Endothelial cell (in vitro differentiated cells): Measurements from ENCODE around the gene SLC17A2. TPM values are rescaled to one million over a fixed set of nuclear protein-coding genes. Genes with fewer than 3 reads are reported as not detected.

Experiments
- DNase-seq: peaks from one replicate; pipeline ENCODE4 v3.0.0; 2021; ENCODE audit warnings: low spot score
- H3K27ac Mint-ChIP-seq: one replicate; pipeline ENCODE4 v1.8.0; 2021; ENCODE audit warnings: mixed read lengths, inconsistent platforms; ENCODE audit not compliant: unreplicated experiment
- H3K27me3 Mint-ChIP-seq: one replicate; pipeline ENCODE4 v1.8.0; 2021; ENCODE audit warnings: mild to moderate bottlenecking, moderate library complexity, mixed read lengths, inconsistent platforms; ENCODE audit not compliant: unreplicated experiment
- H3K36me3 Mint-ChIP-seq: one replicate; pipeline ENCODE4 v1.8.0; 2021; ENCODE audit warnings: mild to moderate bottlenecking, low read depth, mixed read lengths, inconsistent platforms; ENCODE audit not compliant: unreplicated experiment
- H3K4me1 Mint-ChIP-seq: one replicate; pipeline ENCODE4 v1.8.0; 2021; ENCODE audit warnings: mild to moderate bottlenecking, mixed read lengths, inconsistent platforms; ENCODE audit not compliant: unreplicated experiment
- H3K4me3 Mint-ChIP-seq: one replicate; pipeline ENCODE4 v1.8.0; 2021; ENCODE audit warnings: mild to moderate bottlenecking, mixed read lengths, inconsistent platforms; ENCODE audit not compliant: unreplicated experiment
- H3K9me3 Mint-ChIP-seq: one replicate; pipeline ENCODE4 v1.8.0; 2021; ENCODE audit warnings: mixed read lengths, inconsistent platforms; ENCODE audit not compliant: unreplicated experiment
- long read RNA-seq: library from polyadenylated mRNA; unstranded; transcript quantifications from one replicate; pipeline ENCODE4 v2.0.0, GENCODE V29; 2020; ENCODE audit not compliant: unreplicated experiment
- total RNA-seq: library from RNA; stranded (reverse); fragmentation: NEBNext Ultra II Directional; extraction: Animal tissue kit (Norgen Biotek cat#: 25700); gene quantifications from one replicate; pipeline ENCODE4 v1.2.1, GENCODE V29; 2021; ENCODE audit not compliant: unreplicated experiment
- TF ChIP-seq, protein P1 (sequence below): fragments of 200-600 bp; sonication (generic); IDR thresholded peaks from one replicate; pipeline ENCODE4 v1.5.0; 2021; ENCODE audit warnings: antibody characterized with exemption; ENCODE audit not compliant: unreplicated experiment

Gene SLC17A2, protein sequence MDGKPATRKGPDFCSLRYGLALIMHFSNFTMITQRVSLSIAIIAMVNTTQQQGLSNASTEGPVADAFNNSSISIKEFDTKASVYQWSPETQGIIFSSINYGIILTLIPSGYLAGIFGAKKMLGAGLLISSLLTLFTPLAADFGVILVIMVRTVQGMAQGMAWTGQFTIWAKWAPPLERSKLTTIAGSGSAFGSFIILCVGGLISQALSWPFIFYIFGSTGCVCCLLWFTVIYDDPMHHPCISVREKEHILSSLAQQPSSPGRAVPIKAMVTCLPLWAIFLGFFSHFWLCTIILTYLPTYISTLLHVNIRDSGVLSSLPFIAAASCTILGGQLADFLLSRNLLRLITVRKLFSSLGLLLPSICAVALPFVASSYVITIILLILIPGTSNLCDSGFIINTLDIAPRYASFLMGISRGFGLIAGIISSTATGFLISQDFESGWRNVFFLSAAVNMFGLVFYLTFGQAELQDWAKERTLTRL
- total RNA-seq, result not detected
- long read RNA-seq, result 0 reads

DNA sequence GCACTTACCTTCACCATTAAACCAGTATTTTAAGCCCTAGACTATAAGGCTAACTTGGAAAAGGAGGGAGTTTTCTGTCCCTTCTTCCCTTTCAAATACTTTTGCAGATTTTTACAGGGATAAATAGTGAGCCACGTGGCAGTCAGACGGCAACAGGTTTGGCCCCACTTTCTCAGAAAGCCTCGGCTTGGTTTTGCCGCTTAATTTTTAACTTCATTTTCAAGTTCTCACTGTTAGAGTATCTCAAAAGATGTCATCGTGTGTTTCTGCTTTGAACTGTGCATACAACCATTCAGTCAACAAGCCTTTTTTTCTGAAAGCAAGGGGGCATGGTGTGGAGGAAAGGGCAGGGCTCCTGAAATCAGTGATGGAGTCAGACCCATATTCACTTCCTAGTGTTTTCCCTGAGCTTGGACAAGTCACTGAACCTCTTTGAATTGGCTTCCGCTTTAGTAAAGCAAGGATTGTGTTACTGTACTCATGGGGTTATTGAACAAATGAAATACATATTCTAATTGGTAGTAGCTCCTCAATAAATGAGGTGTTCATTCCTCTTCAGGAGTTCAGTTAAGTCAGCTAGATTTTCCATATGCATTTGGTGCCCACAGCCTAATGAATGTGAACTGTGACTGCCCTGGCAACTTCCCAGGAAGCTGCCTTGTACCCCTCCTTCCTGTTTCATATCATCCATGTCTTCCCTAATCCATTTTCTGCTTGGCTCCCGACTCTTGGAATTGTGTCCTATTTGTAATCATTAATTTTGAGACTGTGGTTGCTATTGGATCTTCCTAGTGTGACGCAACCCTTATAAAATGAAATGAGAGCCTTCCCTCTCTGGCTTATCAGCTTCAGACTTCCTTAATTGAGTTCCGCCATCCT, at the start of gene SLC17A2:
SLC17A2 (minus strand) TSS at position 160 of the 879 bp plus-strand sequence. CDS start 4,895 bp downstream, outside the sequence.
- Mint-ChIP-seq H3K27me3 (no peaks in the 10 kb centered on the region), H3K36me3 (no peaks in the 10 kb centered on the region), H3K9me3 (no peaks in the 10 kb centered on the region), H3K4me1 (no peaks in the 10 kb centered on the region), H3K27ac (no peak within 1 kb of the TSS), H3K4me3 (no peak within 1 kb of the TSS)
- TF ChIP-seq, protein P1, sequence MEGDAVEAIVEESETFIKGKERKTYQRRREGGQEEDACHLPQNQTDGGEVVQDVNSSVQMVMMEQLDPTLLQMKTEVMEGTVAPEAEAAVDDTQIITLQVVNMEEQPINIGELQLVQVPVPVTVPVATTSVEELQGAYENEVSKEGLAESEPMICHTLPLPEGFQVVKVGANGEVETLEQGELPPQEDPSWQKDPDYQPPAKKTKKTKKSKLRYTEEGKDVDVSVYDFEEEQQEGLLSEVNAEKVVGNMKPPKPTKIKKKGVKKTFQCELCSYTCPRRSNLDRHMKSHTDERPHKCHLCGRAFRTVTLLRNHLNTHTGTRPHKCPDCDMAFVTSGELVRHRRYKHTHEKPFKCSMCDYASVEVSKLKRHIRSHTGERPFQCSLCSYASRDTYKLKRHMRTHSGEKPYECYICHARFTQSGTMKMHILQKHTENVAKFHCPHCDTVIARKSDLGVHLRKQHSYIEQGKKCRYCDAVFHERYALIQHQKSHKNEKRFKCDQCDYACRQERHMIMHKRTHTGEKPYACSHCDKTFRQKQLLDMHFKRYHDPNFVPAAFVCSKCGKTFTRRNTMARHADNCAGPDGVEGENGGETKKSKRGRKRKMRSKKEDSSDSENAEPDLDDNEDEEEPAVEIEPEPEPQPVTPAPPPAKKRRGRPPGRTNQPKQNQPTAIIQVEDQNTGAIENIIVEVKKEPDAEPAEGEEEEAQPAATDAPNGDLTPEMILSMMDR, result no peak
- no peak for DNase-seq

DNA sequence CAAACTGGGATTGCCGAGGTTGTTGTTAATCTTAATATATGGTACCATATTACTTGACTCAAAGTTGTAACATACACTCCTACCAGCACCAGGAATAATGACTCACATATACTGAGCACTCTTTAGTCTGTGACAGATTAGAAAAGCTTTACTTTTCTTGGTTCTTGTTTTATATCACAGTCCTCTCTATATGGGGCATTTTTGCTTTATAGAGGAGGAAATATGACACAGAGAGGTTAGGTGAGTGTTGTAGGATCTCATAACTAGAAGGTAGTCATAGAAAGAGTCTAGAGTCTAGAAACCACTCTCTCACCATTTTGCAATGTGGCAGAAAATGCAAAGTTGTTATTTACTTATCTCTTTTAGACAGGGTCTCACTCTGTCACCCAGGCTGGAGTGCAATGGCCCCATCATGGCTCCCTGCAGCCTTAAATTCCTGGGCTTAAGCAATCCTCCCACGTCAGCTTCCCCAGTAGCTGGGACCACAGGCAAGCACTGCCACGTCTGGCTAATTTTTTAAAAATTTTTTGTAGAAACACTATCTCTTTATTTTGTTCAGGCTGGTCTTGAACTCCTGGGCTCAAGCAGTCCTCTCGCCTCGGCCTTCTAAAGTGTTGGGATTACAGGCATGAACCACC, 45.6 kb upstream of the SLC17A2 start:
- TF ChIP-seq, protein P1, result no peak
- no peak for DNase-seq
- peaks cover 11% of the 10 kb centered on the region for H3K36me3 Mint-ChIP-seq
- no peaks in the 10 kb centered on the region for H3K9me3 Mint-ChIP-seq
- H3K4me3 Mint-ChIP-seq, result no peak overlapping the region
- H3K27me3 Mint-ChIP-seq, result no peaks in the 10 kb centered on the region
- no peak overlapping the region for H3K27ac Mint-ChIP-seq
- H3K4me1 Mint-ChIP-seq, result peaks cover 11% of the 10 kb centered on the region

DNA sequence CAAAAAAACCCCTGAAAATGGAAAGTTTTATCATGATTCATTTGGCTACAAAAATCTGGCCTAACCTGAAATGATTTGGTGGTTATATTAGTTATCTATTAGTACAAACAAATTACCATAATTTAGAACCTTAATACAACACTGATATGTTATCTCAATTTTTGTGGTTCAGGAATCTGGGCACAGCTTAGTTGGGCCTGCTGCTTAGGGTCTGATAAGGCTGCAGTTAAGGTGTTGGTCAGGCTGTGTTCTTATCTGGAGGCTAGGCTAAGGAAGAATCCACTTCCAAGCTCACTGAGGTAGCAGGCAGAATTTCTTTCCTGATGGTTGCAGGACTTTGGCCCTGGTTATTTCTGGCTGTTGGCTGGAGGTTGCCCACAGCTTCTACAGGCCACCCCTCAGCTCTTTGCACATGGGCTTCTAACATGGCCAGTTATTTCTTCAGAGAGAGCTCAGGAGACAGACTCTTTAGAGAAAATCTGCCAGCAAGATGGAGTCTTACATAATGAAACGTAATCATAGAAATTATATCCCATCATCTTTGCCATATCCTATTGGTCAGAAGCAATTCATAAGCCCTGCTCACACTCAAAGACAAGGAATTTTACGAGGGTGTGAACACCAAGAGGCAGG, 43.5 kb upstream of the SLC17A2 start:
- no peak for DNase-seq
- no peaks in the 10 kb centered on the region for H3K9me3 Mint-ChIP-seq
- H3K27me3 Mint-ChIP-seq, result no peaks in the 10 kb centered on the region
- H3K27ac Mint-ChIP-seq, result no peak overlapping the region
- peaks cover 10% of the 10 kb centered on the region for H3K4me1 Mint-ChIP-seq
- H3K36me3 Mint-ChIP-seq, result peaks cover 11% of the 10 kb centered on the region
- TF ChIP-seq, protein P1, result no peak
- no peak overlapping the region for H3K4me3 Mint-ChIP-seq

DNA sequence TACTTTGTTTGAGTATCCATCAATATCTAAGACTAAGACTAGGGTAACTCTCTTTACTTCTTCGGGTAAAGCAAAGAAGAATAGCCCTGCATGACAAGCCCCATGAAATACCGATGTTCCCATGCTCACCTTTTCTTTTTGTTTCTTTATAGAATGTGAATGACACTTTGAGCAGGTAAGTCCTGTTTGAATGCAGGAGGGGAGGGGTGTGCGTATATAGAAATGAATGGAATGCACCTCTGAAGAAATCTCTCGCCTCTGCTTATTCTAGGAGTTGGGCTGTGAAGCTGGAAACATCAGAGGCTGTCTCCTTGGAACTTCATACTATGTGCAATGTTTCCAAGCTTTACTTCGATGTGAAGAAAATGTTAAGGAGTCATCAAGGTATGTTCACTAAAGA, 42.4 kb upstream of the SLC17A2 start:
- no peak overlapping the region for H3K4me3 Mint-ChIP-seq
- H3K36me3 Mint-ChIP-seq, result peaks cover 15% of the 10 kb centered on the region
- H3K4me1 Mint-ChIP-seq, result peaks cover 10% of the 10 kb centered on the region
- no peaks in the 10 kb centered on the region for H3K27me3 Mint-ChIP-seq
- no peak for DNase-seq
- no peak overlapping the region for H3K27ac Mint-ChIP-seq
- no peaks in the 10 kb centered on the region for H3K9me3 Mint-ChIP-seq
- TF ChIP-seq, protein P1, result no peak
